Measurements from ENCODE around the gene RAB25.

RAB25 gene

DNA sequence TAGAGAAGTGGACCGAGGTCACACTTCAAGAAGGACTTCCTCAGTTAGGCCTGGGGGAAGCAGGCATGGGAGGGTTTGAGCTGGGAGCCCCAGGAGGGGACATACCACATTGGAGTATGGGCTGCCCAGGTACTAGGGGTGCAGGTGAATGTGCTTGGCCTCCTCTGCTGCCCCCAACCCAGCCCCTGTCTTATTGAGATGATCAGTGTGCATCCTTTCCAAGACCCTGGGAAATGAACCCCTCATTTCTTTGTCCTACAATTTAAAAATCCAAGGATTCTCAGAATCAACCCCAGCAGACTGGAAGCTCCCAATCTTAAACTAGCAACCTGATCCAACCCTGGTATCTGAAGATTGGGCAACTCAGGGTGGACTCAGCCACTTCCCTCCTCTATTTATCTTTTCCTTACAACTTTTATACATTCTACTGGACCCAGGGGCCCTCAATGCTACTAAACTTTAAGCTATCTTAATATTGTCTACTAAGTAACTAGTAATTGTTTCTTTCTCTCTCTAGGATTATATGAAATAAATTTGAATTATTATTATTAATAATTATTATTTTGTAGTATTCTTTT, 12.2 kb downstream of the RAB25 start:
- H3K27me3 ChIP-seq (ENCODE audit: control insufficient read depth, insufficient read depth, low read length) = no peaks in the 10 kb centered on the region
- H3K9ac ChIP-seq = no peak overlapping the region
- H3K4me3 ChIP-seq (ENCODE audit: low read depth, low read length) = no peak overlapping the region
- H3K79me2 ChIP-seq = no peaks in the 10 kb centered on the region
- no peak overlapping the region for H2AFZ ChIP-seq
- H3K4me1 ChIP-seq = no peaks in the 10 kb centered on the region
- H3K36me3 ChIP-seq (ENCODE audit: control insufficient read depth, insufficient read depth, low read length) = no peaks in the 10 kb centered on the region
- TF ChIP-seq, protein P1, sequence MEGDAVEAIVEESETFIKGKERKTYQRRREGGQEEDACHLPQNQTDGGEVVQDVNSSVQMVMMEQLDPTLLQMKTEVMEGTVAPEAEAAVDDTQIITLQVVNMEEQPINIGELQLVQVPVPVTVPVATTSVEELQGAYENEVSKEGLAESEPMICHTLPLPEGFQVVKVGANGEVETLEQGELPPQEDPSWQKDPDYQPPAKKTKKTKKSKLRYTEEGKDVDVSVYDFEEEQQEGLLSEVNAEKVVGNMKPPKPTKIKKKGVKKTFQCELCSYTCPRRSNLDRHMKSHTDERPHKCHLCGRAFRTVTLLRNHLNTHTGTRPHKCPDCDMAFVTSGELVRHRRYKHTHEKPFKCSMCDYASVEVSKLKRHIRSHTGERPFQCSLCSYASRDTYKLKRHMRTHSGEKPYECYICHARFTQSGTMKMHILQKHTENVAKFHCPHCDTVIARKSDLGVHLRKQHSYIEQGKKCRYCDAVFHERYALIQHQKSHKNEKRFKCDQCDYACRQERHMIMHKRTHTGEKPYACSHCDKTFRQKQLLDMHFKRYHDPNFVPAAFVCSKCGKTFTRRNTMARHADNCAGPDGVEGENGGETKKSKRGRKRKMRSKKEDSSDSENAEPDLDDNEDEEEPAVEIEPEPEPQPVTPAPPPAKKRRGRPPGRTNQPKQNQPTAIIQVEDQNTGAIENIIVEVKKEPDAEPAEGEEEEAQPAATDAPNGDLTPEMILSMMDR (IDR thresholded peaks at IDR 0.05) = no peak
- H3K4me2 ChIP-seq (ENCODE audit: low read length) = no peak overlapping the region
- no peaks in the 10 kb centered on the region for H3K9me3 ChIP-seq (ENCODE audit: control insufficient read depth, low read length)
- H3K27ac ChIP-seq = no peak overlapping the region

GRCh38 chr1:156073740-156074139, 12.8 kb downstream of the RAB25 start:
- no peak overlapping the region for H3K4me2 ChIP-seq (ENCODE audit: low read length)
- no peak overlapping the region for H2AFZ ChIP-seq
- H3K27me3 ChIP-seq (ENCODE audit: control insufficient read depth, insufficient read depth, low read length) = no peaks in the 10 kb centered on the region
- TF ChIP-seq, protein P1 (IDR thresholded peaks at IDR 0.05) = no peak
- no peak overlapping the region for H3K4me3 ChIP-seq (ENCODE audit: low read depth, low read length)
- no peak overlapping the region for H3K9ac ChIP-seq
- H3K27ac ChIP-seq = no peak overlapping the region
- H3K36me3 ChIP-seq (ENCODE audit: control insufficient read depth, insufficient read depth, low read length) = no peaks in the 10 kb centered on the region
- no peaks in the 10 kb centered on the region for H3K79me2 ChIP-seq
- no peaks in the 10 kb centered on the region for H3K9me3 ChIP-seq (ENCODE audit: control insufficient read depth, low read length)
- no peaks in the 10 kb centered on the region for H3K4me1 ChIP-seq

- Histone ChIP-seq H3K27me3 (ENCODE audit: control insufficient read depth, insufficient read depth, low read length) (no peaks in the 10 kb centered on the region), H3K79me2 (no peaks in the 10 kb centered on the region), H3K4me2 (ENCODE audit: low read length) (no peak overlapping the region), H3K4me3 (ENCODE audit: low read depth, low read length) (no peak overlapping the region), H3K27ac (no peak overlapping the region), H3K4me1 (no peaks in the 10 kb centered on the region), H2AFZ (no peak overlapping the region), H3K9me3 (ENCODE audit: control insufficient read depth, low read length) (no peaks in the 10 kb centered on the region), H3K9ac (no peak overlapping the region), H3K36me3 (ENCODE audit: control insufficient read depth, insufficient read depth, low read length) (no peaks in the 10 kb centered on the region)
- TF ChIP-seq, protein P1 (IDR thresholded peaks at IDR 0.05) = no peak
Measured at GRCh38 chr1:156074661-156075060, 13.7 kb downstream of the RAB25 start.

- H3K9ac ChIP-seq = no peak overlapping the region
- H3K9me3 ChIP-seq (ENCODE audit: control insufficient read depth, low read length) = no peaks in the 10 kb centered on the region
- H2AFZ ChIP-seq = no peak overlapping the region
- TF ChIP-seq, protein P1 (IDR thresholded peaks at IDR 0.05) = no peak
- H3K79me2 ChIP-seq = no peaks in the 10 kb centered on the region
- no peaks in the 10 kb centered on the region for H3K4me1 ChIP-seq
- no peaks in the 10 kb centered on the region for H3K36me3 ChIP-seq (ENCODE audit: control insufficient read depth, insufficient read depth, low read length)
- H3K27ac ChIP-seq = no peak overlapping the region
- H3K4me3 ChIP-seq (ENCODE audit: low read depth, low read length) = no peak overlapping the region
- H3K4me2 ChIP-seq (ENCODE audit: low read length) = no peak overlapping the region
- H3K27me3 ChIP-seq (ENCODE audit: control insufficient read depth, insufficient read depth, low read length) = no peaks in the 10 kb centered on the region
Measured at GRCh38 chr1:156075162-156075561, 14.2 kb downstream of the RAB25 start.

GRCh38 chr1:156075775-156076204, 14.8 kb downstream of the RAB25 start:
- TF ChIP-seq, protein P1 (IDR thresholded peaks at IDR 0.05) = no peak
- no peak overlapping the region for H3K9ac ChIP-seq
- H2AFZ ChIP-seq = no peak overlapping the region
- no peak overlapping the region for H3K27ac ChIP-seq
- H3K4me1 ChIP-seq = no peaks in the 10 kb centered on the region
- no peaks in the 10 kb centered on the region for H3K9me3 ChIP-seq (ENCODE audit: control insufficient read depth, low read length)
- H3K4me3 ChIP-seq (ENCODE audit: low read depth, low read length) = no peak overlapping the region
- H3K79me2 ChIP-seq = no peaks in the 10 kb centered on the region
- no peaks in the 10 kb centered on the region for H3K36me3 ChIP-seq (ENCODE audit: control insufficient read depth, insufficient read depth, low read length)
- no peaks in the 10 kb centered on the region for H3K27me3 ChIP-seq (ENCODE audit: control insufficient read depth, insufficient read depth, low read length)
- H3K4me2 ChIP-seq (ENCODE audit: low read length) = no peak overlapping the region
